ENCODE measurements around the gene HADH. TPM values are rescaled to one million over a fixed set of nuclear protein-coding genes. Genes with fewer than 3 reads are reported as not detected.

Gene HADH
- total RNA-seq, 6 experiments from 2014 or later: 28.9 to 35.5 (median 32.8) TPM

DNA sequence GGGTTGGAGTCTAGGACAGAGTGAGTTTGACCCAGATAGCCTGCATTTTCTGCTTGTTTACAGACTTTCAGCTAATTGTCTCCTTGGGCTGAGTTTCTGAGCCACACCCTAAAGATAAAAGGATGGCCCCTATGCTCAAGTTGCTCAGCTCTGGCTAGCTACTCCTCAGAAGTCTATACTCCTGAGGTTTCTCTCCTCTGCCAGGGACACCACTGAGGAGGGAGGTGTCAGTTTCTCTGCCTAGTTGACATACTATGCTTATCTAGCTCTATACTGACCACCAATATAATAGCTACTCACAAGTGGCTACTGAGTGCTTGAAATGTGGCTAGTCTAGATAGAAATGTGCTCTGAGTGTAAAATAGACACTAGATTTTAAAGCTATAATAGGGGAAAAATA is 23.6 kb downstream of the HADH start:
- TF ChIP-seq CTCF (IDR thresholded peaks at IDR 0.05): no peak
- peaks cover 20% of the 10 kb centered on the region for H3K36me3 Mint-ChIP-seq (ENCODE audit: low read depth)
- no peak for DNase-seq
- H3K9me3 Mint-ChIP-seq: no peaks in the 10 kb centered on the region
- no peak overlapping the region for H3K4me3 Mint-ChIP-seq
- peaks cover 27% of the 10 kb centered on the region for H3K4me1 Mint-ChIP-seq (ENCODE audit: low read depth)
- H3K27ac Mint-ChIP-seq: no peak overlapping the region
- H3K27me3 Mint-ChIP-seq (ENCODE audit: insufficient read depth): no peaks in the 10 kb centered on the region; the same call in 1 of the 2 replicates

GRCh38 chr4:108013955-108014354 is 24.3 kb downstream of the HADH start:
- Mint-ChIP-seq H3K27ac (no peak overlapping the region), H3K4me3 (no peak overlapping the region), H3K27me3 (ENCODE audit: insufficient read depth) (no peaks in the 10 kb centered on the region; the same call in 1 of the 2 replicates), H3K9me3 (no peaks in the 10 kb centered on the region), H3K36me3 (ENCODE audit: low read depth) (peaks cover 17% of the 10 kb centered on the region), H3K4me1 (ENCODE audit: low read depth) (peaks cover 27% of the 10 kb centered on the region)
- no peak for TF ChIP-seq CTCF (IDR thresholded peaks at IDR 0.05)
- DNase-seq: no peak

GRCh38 chr4:108018040-108018883 is 28.6 kb downstream of the HADH start:
- peaks cover 5% of the 10 kb centered on the region; the same call in 1 of the 2 replicates for H3K36me3 Mint-ChIP-seq (ENCODE audit: low read depth)
- H3K4me1 Mint-ChIP-seq (ENCODE audit: low read depth): peaks cover 9% of the 10 kb centered on the region
- TF ChIP-seq CTCF (IDR thresholded peaks at IDR 0.05): peak; percentile 95
- H3K9me3 Mint-ChIP-seq: no peaks in the 10 kb centered on the region
- H3K27me3 Mint-ChIP-seq (ENCODE audit: insufficient read depth): peaks cover 2% of the 10 kb centered on the region
- no peak overlapping the region for H3K27ac Mint-ChIP-seq
- DNase-seq: peak; percentile 75
- H3K4me3 Mint-ChIP-seq: no peak overlapping the region

- Mint-ChIP-seq H3K4me3 (no peak overlapping the region), H3K27ac (no peak overlapping the region), H3K9me3 (no peaks in the 10 kb centered on the region), H3K4me1 (ENCODE audit: low read depth) (peaks cover 9% of the 10 kb centered on the region), H3K27me3 (ENCODE audit: insufficient read depth) (peaks cover 2% of the 10 kb centered on the region), H3K36me3 (ENCODE audit: low read depth) (peaks cover 8% of the 10 kb centered on the region; the same call in 1 of the 2 replicates)
- TF ChIP-seq CTCF (IDR thresholded peaks at IDR 0.05): peak; percentile 46; the same call in 1 of the 2 replicates
- DNase-seq: no peak
Measured at GRCh38 chr4:108018884-108019187, 29.1 kb downstream of the HADH start.

GRCh38 chr4:108024085-108024877 is 34.6 kb downstream of the HADH start:
- Mint-ChIP-seq H3K27ac (no peak overlapping the region), H3K9me3 (no peaks in the 10 kb centered on the region), H3K4me1 (ENCODE audit: low read depth) (peaks cover 3% of the 10 kb centered on the region), H3K36me3 (ENCODE audit: low read depth) (peaks cover 12% of the 10 kb centered on the region; the same call in 1 of the 2 replicates), H3K27me3 (ENCODE audit: insufficient read depth) (peaks cover 2% of the 10 kb centered on the region), H3K4me3 (no peak overlapping the region)
- DNase-seq: no peak
- TF ChIP-seq CTCF (IDR thresholded peaks at IDR 0.05): no peak

Measured in HFFc6 (cell line).